ENCODE measurements around the gene MIF. TPM values are rescaled to one million over a fixed set of nuclear protein-coding genes. Genes with fewer than 3 reads are reported as not detected.
"Not testable (repeated sequence)": the region's sequence is repeated elsewhere in the genome, so short reads cannot be mapped to it uniquely, and the experiment has no call there.

The MIF gene
- total RNA-seq, 1 donor from 2014 or later: 1,073 TPM

GRCh38 chr22:23897320-23897719, 3.1 kb downstream of the MIF start:
- H3K4me3 ChIP-seq (ENCODE audit: low read depth, low read length): no peak overlapping the region
- TF ChIP-seq CTCF (conservative IDR thresholded peaks at IDR 0.05; ENCODE audit: low read depth, low read length): no peak
- no peak for DNase-seq (ENCODE audit: low read depth)

GRCh38 chr22:23898006-23898974, 4.1 kb downstream of the MIF start:
- DNase-seq (ENCODE audit: low read depth): no peak

GRCh38 chr22:23899042-23899745, 5.0 kb downstream of the MIF start:
- DNase-seq (ENCODE audit: low read depth): no peak
- TF ChIP-seq CTCF (conservative IDR thresholded peaks at IDR 0.05; ENCODE audit: low read depth, low read length): no peak
- no peak overlapping the region for H3K4me3 ChIP-seq (ENCODE audit: low read depth, low read length)

More at GRCh38 chr22:23898006-23898974, 4.1 kb downstream of the MIF start:
- TF ChIP-seq CTCF (conservative IDR thresholded peaks at IDR 0.05; ENCODE audit: low read depth, low read length): no peak
- no peak overlapping the region for H3K4me3 ChIP-seq (ENCODE audit: low read depth, low read length)

- H3K4me3 ChIP-seq (ENCODE audit: low read depth, low read length); DNase-seq (ENCODE audit: low read depth): not testable (repeated sequence)
Observed at GRCh38 chr22:23900227-23900626, 6.0 kb downstream of the MIF start.

GRCh38 chr22:23901600-23901999, 7.4 kb downstream of the MIF start:
- DNase-seq (ENCODE audit: low read depth): no peak
- TF ChIP-seq CTCF (conservative IDR thresholded peaks at IDR 0.05; ENCODE audit: low read depth, low read length): no peak
- H3K4me3 ChIP-seq (ENCODE audit: low read depth, low read length): no peak overlapping the region

GRCh38 chr22:23903328-23903971, 9.3 kb downstream of the MIF start:
- no peak overlapping the region for H3K4me3 ChIP-seq (ENCODE audit: low read depth, low read length)
- TF ChIP-seq CTCF (conservative IDR thresholded peaks at IDR 0.05; ENCODE audit: low read depth, low read length): no peak
- no peak for DNase-seq (ENCODE audit: low read depth)
